Measurements from ENCODE around the gene PRRX2.
"Not testable (repeated sequence)": the region's sequence is repeated elsewhere in the genome, so short reads cannot be mapped to it uniquely, and the experiment has no call there.

PRRX2 gene

GRCh38 chr9:129655154-129655553 lies 10.3 kb upstream of the PRRX2 start:
- no peak for DNase-seq

GRCh38 chr9:129655696-129656095 lies 9.8 kb upstream of the PRRX2 start:
- DNase-seq = no peak

DNA sequence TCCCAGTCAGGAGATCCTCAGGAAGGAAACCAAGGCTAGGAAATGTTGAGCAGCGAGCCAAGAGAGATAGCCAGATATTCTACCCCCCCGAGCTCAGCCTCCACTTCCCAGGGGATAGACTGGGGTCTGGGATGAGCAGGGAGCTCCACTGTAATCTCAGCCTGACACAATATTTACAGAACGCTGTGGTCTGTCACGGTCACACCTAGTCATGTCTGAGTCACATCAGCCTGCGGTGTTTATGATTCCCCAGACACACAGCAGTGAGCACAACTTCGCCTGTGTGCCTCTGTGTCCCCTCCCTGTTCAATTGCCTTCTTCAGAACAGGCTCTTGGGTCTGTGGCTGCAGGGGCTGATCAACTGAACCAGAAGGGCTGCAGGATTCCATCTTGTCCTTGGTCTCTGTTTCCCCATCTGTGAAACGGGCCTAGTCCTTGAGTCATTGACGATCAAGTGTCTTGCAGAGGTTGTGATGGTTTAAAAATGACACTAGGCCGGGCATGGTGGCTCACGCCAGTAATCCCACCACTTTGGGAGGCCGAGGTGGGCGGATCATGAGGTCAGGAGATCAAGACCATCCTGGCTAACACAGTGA lies 8.6 kb upstream of the PRRX2 start:
- no peak for DNase-seq

GRCh38 chr9:129661029-129661428 lies 4.4 kb upstream of the PRRX2 start:
- no peak for DNase-seq

DNA sequence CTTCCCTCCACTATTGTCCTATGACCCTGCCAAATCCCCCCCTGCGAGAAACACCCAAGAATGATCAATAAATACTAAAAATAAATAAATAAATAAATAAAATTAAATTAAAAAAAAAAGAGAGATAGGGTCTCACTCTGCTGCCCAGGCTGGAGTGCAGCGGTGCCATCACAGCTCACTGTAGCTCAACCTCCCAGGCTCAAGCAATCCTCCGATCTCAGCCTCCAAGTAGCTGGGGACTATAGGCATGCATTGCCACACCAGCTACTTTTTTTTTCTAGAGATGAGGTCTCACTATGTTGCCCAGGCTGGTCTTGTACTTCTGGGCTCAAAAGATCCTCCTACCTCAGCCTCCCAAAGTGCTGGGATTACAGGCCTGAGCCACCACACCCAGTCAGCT lies 3.2 kb upstream of the PRRX2 start:
- not testable (repeated sequence) for DNase-seq

DNA sequence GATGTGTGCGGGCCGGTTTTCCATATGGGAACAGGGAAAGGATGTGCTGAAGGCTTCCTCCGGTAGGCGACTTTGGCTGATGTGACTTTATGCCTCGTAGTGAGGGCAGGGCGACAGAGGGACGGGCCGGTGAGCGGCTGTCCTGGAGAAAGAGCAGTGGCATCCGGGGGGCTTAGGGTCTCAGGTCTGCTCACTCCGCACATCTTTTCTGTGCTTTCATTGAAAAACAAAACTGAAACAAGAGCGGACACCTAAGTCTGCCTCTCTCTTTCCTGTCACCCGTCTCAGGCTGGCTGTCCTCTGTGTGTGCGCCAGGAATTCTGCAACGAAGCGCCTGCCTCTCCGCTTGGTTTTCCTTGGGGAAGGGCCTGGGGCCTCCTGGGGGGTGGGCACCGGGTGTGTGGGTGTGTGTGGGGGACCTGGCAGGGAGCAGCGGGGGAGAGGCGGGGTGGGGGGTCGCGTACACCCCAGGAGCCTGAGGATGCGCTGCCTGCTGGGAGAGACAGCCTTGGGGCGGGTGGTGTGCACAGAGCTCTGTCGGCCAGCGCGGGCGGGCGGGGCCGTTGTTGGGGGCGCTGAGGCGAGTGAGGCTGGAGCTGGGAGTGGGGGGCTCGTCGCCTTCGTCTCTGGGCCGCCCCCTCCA lies 580 bp upstream of the PRRX2 start:
- no peak for DNase-seq

- no peak for DNase-seq
These were observed 520 bp downstream of the PRRX2 start for GRCh38 chr9:129665814-129666520.

DNA sequence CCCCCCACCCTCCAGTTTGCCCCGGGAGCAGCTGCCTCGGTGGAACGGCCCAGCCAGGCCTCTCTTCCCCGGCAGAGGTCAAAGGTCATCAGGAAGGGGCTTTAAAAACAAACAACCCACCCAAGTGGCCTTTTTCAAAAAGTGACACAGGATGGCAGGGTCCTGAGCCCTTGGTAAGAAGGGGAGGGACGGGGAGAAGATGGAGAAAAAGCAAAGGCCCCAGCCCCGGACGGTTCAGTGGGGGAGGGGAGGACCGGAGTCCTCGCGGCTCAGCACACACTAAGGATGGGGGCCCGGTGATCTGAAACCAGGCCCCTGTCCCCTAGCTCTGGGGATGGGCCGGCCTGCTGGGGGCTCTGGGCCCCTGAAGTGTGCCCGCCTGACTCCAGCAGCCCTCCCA lies 1.1 kb downstream of the PRRX2 start:
- no peak for DNase-seq

- DNase-seq = no peak
These were observed 1.9 kb downstream of the PRRX2 start for GRCh38 chr9:129667378-129667777.

DNA sequence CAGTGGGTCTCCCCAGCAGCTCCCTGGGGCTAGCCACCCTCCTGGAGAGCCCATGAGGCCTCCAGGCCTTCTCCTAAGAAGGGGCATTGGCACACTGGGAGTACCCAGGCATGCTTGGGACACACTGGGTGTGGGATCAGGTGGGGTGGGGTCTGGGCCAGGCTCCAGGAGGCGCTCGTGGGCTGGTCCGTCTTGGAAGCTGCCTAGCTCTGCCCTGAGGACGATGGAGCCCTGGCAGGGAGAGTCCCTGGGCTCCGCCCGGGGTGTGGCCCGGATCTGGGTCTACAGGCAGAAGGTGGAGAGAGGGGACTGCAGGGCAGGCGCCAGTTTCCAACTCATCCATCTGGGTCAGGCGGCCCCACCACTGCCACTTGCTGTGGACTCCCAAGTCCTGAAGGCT lies 2.4 kb downstream of the PRRX2 start:
- no peak for DNase-seq

- DNase-seq = no peak
These were observed 3.8 kb downstream of the PRRX2 start for GRCh38 chr9:129669141-129669718.

GRCh38 chr9:129669946-129670345 lies 4.5 kb downstream of the PRRX2 start:
- DNase-seq = no peak

DNA sequence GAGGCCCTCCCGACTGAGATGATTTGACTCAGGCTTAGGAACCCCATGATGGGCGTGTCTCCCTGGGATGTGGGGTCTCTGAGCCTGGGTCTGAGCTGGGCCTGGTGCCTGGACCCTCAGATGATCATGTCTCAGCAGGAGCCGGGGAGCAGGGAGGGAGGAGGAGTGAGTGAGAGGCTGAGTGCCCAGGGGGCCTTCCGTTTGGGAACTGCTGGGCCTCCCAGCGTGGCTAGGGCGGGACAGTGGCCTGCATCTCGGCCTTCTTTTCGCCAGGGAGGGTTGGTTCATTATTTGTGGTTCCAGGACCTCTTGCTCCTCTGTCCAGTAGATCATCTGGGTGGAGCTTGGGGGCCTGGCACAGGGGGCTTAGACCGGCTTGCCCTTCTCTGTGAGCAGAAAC lies 5.6 kb downstream of the PRRX2 start:
- DNase-seq = no peak

DNA sequence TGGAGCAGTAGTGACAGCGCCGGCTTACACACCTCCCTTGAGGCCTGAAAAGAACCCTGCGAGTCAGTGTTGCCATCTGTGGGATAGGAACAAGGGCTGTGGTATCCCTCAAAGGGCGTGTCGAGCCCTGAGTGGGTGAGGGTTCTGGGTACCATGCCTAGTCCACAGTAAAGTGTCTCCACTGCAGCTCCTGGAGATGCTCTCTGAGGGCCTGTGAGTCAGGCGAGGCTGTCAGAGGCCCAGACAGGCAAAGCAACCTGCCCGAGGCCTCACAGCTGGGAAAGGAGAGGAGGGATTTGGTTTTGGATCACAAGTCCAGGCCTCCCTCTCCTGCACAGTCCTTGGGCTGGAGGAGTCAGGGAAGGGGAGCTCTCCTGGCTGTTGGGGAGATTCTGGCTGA lies 6.1 kb downstream of the PRRX2 start:
- no peak for DNase-seq

DNA sequence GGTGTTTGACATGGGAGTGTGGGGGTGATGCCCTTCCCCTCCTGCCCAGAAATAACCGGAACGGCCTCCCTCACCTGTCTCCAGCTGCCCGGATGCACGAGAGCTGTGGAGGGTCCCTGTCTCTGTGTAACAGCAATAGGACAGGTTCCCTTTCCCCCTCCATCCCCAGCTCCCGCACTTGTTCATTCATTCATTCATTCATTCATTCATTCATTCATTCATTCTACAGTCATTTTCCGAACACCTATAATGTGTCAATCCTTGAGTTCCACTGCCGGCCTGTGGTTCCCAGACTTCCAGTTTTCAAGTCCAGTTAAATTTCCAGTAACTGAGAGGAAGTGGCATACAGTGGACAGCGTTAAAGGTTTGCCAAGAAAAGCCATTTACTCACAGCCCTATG lies 7.3 kb downstream of the PRRX2 start:
- no peak for DNase-seq

- no peak for DNase-seq
These were observed 8.2 kb downstream of the PRRX2 start for GRCh38 chr9:129673602-129674001.

GRCh38 chr9:129674229-129674628 lies 8.8 kb downstream of the PRRX2 start:
- no peak for DNase-seq

GRCh38 chr9:129675620-129676019 lies 10.2 kb downstream of the PRRX2 start:
- no peak for DNase-seq

GRCh38 chr9:129676287-129676686 lies 10.8 kb downstream of the PRRX2 start:
- no peak for DNase-seq

- DNase-seq = no peak
These were observed 11.5 kb downstream of the PRRX2 start for GRCh38 chr9:129676975-129677374.

DNA sequence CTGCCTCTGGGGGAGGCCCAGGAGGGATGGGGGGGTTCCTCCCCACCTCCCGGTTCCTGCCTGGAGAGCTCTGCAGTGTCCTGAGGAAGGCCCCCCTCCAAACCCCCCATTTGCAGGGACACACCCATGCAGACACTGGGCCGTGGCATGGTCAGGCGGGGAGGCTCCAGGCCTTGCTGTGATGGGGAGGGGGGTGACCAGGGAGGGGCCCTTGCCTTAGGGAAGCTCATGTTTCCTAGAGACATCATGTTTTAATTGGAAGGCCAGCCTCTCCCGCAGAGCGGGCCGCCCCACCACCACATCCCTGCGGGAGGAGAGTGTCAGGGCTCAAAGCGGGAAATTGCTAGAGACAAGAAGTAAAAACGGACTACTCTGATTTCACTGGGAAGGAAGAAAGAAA lies 12.0 kb downstream of the PRRX2 start:
- DNase-seq = no peak

DNA sequence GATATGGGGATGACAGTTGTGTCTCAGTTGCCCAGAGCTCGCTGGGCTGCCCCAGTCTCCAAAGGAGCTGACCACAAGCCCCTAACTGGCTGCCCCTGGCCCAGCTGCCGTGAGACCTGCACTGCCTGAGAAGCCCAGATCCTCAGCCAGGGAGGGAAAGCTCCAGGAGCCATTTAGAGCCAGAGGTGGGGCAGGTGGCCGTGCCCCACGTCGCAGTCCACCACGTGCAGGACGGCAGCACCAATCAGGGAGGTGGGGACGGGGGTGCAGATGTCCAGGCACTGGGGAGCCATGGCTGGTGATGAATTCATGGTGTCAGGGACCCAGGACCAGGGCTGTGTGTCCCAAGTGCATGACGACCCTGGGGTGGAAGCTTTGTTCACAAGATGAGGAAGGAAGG lies 13.4 kb downstream of the PRRX2 start:
- no peak for DNase-seq

GRCh38 chr9:129679537-129679936 lies 14.1 kb downstream of the PRRX2 start:
- DNase-seq = no peak

DNA sequence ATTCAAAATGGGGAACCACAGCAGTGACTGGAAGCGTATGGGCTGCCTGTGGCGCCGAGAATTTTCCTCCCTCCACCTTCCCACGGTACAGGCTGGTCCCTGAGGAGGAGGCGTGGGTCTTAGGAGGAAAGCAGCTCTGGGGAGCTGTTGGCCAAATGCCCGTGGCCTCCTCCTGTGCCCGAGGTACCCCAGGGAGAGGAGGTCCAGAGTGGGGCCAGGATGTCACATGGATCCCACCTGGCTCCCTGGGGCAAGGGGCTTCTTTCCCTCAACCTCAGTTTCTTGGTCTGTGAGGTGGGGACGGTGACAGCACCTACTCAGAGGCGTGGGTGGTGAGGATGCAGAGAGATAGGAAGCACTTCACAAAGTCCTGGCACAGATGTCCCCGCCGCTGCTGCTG lies 16.5 kb downstream of the PRRX2 start:
- no peak for DNase-seq
